ENCODE measurements around the gene PPIE.

DNA sequence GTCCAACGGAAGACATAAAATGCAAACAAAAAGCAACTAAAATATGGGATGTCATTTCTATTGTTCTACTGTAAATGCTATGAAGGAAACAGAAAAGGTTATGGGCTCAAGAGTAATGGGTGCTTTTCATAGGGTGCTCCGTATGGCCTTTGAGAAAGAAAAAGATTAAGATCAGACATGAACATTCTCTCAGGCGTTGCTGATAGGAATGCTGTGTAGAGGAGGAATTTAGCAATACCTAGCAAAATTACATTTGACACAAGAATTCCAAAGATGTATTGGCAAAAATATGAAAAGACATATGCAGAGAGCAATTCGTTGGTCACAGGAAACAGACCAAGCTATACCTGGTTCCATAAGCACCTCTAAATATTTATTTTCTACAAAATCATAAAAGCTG lies 38.2 kb downstream of the PPIE start:
- TF ChIP-seq, protein P1, sequence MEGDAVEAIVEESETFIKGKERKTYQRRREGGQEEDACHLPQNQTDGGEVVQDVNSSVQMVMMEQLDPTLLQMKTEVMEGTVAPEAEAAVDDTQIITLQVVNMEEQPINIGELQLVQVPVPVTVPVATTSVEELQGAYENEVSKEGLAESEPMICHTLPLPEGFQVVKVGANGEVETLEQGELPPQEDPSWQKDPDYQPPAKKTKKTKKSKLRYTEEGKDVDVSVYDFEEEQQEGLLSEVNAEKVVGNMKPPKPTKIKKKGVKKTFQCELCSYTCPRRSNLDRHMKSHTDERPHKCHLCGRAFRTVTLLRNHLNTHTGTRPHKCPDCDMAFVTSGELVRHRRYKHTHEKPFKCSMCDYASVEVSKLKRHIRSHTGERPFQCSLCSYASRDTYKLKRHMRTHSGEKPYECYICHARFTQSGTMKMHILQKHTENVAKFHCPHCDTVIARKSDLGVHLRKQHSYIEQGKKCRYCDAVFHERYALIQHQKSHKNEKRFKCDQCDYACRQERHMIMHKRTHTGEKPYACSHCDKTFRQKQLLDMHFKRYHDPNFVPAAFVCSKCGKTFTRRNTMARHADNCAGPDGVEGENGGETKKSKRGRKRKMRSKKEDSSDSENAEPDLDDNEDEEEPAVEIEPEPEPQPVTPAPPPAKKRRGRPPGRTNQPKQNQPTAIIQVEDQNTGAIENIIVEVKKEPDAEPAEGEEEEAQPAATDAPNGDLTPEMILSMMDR (conservative IDR thresholded peaks at IDR 0.05): no peak
- no peak for TF ChIP-seq ZFX (IDR thresholded peaks at IDR 0.05)

Measured in C4-2B (cell line).